ENCODE results near the gene LPCAT1. TPM values are rescaled to one million over a fixed set of nuclear protein-coding genes. Genes with fewer than 3 reads are reported as not detected.

LPCAT1 gene
- total RNA-seq, 2 donors from 2014 or later, result 17.1 to 27.3 TPM

DNA sequence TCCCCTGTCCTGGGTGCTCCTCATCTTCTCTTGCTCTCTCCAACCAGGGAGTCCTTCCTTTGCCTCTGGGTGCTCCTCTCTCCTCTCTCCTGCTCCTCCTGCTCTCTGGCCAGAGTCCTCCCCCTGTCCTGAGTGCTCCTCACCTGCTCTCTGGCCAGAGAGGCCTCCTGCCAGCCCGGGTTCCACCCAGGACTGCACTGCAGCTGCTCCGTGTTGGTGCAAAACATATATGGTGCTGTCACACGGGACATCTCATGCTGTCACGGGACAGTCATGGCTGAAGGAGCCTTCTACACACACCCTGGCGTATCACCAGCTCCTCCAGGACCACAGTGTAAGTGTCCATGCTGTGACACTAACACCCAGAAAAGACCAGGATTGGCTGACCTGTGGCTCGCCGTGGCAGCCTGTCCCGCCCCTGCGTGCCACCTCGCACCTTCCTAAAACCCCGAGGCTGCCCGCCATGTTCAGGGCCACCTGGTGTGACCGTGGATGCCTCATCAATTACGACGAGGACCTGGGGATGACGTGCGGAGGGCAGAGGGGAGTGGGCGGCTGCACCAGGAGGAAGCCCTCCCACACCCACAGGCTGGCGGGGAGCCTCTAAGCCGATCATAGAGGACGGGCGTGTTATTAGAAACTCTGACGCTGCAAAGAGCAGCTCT is 50.7 kb downstream of the LPCAT1 start:
- Histone ChIP-seq H3K27ac (no peak overlapping the region), H3K4me1 (no peaks in the 10 kb centered on the region), H3K9me3 (no peaks in the 10 kb centered on the region), H3K36me3 (no peaks in the 10 kb centered on the region), H3K4me3 (no peak overlapping the region), H3K9ac (ENCODE audit: low read depth in 2 of 2, low read length in 2 of 2) (no peak overlapping the region), H3K27me3 (no peaks in the 10 kb centered on the region)
- TF ChIP-seq, protein P1, sequence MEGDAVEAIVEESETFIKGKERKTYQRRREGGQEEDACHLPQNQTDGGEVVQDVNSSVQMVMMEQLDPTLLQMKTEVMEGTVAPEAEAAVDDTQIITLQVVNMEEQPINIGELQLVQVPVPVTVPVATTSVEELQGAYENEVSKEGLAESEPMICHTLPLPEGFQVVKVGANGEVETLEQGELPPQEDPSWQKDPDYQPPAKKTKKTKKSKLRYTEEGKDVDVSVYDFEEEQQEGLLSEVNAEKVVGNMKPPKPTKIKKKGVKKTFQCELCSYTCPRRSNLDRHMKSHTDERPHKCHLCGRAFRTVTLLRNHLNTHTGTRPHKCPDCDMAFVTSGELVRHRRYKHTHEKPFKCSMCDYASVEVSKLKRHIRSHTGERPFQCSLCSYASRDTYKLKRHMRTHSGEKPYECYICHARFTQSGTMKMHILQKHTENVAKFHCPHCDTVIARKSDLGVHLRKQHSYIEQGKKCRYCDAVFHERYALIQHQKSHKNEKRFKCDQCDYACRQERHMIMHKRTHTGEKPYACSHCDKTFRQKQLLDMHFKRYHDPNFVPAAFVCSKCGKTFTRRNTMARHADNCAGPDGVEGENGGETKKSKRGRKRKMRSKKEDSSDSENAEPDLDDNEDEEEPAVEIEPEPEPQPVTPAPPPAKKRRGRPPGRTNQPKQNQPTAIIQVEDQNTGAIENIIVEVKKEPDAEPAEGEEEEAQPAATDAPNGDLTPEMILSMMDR (IDR thresholded peaks at IDR 0.05), result no peak
- intact Hi-C loops (cut with DNase I), result no loop called here
- no peak for DNase-seq

DNA sequence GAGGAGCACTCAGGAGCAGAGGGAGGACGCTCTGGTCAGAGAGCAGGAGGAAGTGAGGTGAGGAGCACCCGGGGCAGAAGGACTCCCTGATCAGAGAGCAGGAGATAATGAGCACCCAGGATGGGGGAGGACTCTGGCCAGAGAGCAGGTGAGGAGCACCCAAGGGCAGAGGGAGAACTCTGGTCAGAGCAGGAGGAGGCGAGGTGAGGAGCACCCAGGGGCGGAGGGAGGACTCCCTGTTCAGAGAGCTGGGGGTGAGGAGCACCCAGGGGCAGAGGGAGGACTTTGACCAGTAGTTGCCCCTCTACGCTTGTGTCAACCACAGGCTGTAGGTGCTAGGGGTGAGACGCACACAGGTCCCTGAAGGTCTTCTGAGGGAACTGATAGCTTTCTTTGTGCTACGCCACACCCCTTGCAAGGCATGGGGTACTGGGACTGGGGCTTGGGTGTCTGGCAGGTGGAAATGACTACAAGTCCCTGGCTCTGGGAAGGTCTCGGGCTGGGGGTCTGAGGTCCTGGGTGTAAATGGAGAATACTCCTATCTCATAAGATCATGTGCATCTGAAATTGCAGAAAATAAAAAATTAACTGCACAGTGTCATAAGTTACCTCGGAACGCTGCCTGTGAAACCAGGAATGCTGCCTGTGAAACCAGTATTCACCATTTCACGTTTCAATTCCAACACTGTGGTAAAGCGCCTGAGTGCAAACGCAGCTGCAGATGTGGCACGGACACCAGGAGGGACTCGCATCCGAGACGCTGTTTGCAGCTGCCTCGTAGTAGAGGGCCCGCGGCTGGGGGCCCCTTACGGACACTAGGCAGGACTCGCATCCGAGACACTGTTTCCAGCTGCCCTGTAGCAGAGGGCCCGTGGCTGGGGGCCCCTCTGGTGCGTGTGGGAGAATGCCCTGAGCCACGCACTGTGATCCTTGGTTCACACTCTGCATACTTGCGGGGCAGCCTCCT is 51.5 kb downstream of the LPCAT1 start:
- DNase-seq, result no peak
- intact Hi-C loops (cut with DNase I), result no loop called here

DNA sequence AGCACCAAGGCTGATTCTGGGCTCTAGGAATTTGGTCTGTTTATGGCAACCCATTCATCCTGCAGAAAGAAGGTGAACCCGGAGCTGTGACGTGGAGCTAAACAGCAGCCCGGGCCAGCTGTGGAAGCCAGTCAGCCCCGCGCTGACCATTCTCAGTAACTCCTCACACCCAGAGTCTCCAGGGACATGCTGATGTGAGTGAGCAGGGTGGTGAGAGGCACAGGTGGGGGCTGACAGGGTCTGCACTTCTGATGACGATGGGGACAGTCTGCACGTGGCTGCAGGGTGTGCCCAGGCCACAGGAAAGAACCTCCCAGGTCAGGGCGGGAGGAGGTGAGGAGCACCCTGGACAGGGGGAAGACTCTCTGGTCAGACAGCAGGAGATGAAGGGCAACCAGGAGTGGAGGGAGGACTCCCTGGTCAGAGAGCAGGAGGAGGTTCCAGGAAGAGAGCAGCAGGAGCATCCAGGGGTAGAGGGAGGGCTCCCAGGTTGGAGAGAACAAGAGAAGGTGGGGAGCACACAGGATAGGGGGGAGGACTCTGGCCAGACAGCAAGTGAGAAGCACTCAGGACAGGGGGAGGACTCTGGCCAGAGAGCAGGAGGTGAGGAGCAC is 52.4 kb downstream of the LPCAT1 start:
- H3K4me3 ChIP-seq, result no peak overlapping the region
- H3K36me3 ChIP-seq, result no peaks in the 10 kb centered on the region
- H3K4me1 ChIP-seq, result no peaks in the 10 kb centered on the region
- no peak overlapping the region for H3K9ac ChIP-seq (ENCODE audit: low read depth in 2 of 2, low read length in 2 of 2)
- H3K9me3 ChIP-seq, result no peaks in the 10 kb centered on the region
- H3K27ac ChIP-seq, result no peak overlapping the region
- DNase-seq, result no peak
- TF ChIP-seq, protein P1 (IDR thresholded peaks at IDR 0.05), result no peak
- intact Hi-C loops (cut with DNase I), result no loop called here
- H3K27me3 ChIP-seq, result no peaks in the 10 kb centered on the region

More for the DNA sequence above, 51.5 kb downstream of the LPCAT1 start:
- H3K36me3 ChIP-seq, result no peaks in the 10 kb centered on the region
- TF ChIP-seq, protein P1 (IDR thresholded peaks at IDR 0.05), result no peak
- no peaks in the 10 kb centered on the region for H3K27me3 ChIP-seq
- H3K9ac ChIP-seq (ENCODE audit: low read depth in 2 of 2, low read length in 2 of 2), result no peak overlapping the region
- H3K9me3 ChIP-seq, result no peaks in the 10 kb centered on the region
- H3K27ac ChIP-seq, result no peak overlapping the region
- H3K4me3 ChIP-seq, result no peak overlapping the region
- no peaks in the 10 kb centered on the region for H3K4me1 ChIP-seq

DNA sequence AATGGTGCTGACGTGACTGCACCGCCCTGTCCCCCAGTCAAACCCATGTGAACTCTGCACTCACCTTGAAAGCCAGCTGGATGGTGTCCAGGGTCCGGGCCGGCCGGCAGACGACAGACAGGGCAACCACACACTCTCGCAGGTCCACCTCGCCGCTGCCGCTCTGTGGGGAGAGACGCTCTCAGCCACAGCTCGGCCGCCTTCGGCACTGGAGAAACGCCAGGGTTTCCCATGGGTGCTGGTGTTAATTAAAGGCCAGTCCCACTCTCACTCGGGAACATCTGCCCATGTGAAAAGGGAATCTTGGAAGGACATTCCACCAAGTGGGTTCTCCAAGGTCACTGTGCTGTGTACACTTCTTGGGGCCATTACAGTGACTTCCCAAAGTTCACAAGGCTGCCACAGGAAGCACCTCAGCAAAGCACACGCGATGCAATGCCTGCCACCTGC is 53.0 kb downstream of the LPCAT1 start:
- intact Hi-C loops (cut with DNase I), result no loop called here
- no peak overlapping the region for H3K27ac ChIP-seq
- no peak for DNase-seq
- H3K36me3 ChIP-seq, result no peaks in the 10 kb centered on the region
- no peaks in the 10 kb centered on the region for H3K4me1 ChIP-seq
- no peak overlapping the region for H3K4me3 ChIP-seq
- TF ChIP-seq, protein P1 (IDR thresholded peaks at IDR 0.05), result no peak
- H3K9me3 ChIP-seq, result no peaks in the 10 kb centered on the region
- H3K27me3 ChIP-seq, result no peaks in the 10 kb centered on the region
- no peak overlapping the region for H3K9ac ChIP-seq (ENCODE audit: low read depth in 2 of 2, low read length in 2 of 2)
